ENCODE results near the gene SLMAP.

SLMAP gene

DNA sequence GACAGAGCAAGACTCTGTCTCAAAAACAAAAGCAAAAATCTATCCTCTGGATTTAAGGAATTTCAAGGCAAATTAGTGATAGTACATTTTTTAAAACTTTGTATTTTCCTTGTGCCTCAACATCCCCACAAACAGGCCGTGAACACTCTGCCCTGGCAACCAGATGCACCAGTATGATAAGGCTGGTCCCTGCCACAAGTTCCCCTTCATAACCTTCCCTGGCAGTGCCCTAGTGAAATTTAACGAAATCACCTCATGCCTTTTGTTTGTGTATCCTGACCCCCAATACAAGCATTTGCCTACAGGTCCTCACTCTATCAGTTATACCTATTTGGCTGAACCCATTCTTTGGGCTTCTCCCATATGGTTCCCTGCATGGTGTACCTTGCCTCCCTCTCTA is 144.7 kb downstream of the SLMAP start:
- H3K36me3 ChIP-seq (ENCODE audit: control insufficient read depth, low read depth, low read length), result peaks cover 9% of the 10 kb centered on the region
- H3K9ac ChIP-seq (ENCODE audit: low read length), result no peak overlapping the region
- no peaks in the 10 kb centered on the region for H3K4me1 ChIP-seq (ENCODE audit: control insufficient read depth, low read depth, low read length)
- no peak overlapping the region for H3K27ac ChIP-seq (ENCODE audit: low read length)
- H3K27me3 ChIP-seq (ENCODE audit: control insufficient read depth, insufficient read depth, low read length), result no peaks in the 10 kb centered on the region
- no peak overlapping the region for H3K4me3 ChIP-seq (ENCODE audit: low read length)
- no peaks in the 10 kb centered on the region for H3K9me3 ChIP-seq (ENCODE audit: control insufficient read depth, low read depth, low read length)

DNA sequence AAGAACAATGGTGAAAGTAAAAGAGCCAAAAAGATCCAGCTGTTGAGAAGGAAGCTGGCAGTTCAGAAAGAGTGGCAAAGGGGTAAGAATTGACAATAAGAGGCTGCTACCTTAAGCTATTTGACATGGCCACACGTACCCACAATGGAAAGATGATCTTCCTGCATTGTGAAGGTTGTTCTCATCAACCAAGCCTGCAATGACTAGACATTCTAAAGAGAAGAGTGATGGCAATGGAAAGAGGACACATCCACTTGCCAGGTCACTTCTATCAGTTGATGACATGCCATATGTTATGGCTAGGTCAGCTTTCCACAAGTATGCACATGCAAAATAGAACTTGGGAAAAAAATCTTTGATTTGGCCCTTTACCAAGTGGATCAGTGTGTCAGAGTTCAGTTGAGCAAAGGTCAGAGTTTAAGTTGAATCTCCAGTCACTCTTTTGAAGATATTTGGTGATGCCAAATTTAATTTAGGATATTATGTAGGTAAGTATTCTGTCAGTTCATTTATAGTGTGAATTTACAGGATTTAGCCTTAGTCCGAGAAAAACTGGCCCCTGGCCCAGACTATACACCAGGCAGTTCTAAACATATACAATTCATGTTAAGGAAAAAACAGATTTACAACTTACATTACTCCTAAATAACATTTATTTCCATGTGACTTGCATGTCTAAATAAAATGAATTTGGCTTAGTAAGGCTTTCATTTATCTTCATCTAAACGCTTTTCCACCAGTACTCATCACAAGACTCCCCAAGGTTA is 147.2 kb downstream of the SLMAP start:
- H3K27me3 ChIP-seq (ENCODE audit: control insufficient read depth, insufficient read depth, low read length), result no peaks in the 10 kb centered on the region
- H3K4me1 ChIP-seq (ENCODE audit: control insufficient read depth, low read depth, low read length), result no peaks in the 10 kb centered on the region
- no peak overlapping the region for H3K9ac ChIP-seq (ENCODE audit: low read length)
- H3K4me3 ChIP-seq (ENCODE audit: low read length), result no peak overlapping the region
- no peak overlapping the region for H3K27ac ChIP-seq (ENCODE audit: low read length)
- no peaks in the 10 kb centered on the region for H3K9me3 ChIP-seq (ENCODE audit: control insufficient read depth, low read depth, low read length)
- H3K36me3 ChIP-seq (ENCODE audit: control insufficient read depth, low read depth, low read length), result no peaks in the 10 kb centered on the region

DNA sequence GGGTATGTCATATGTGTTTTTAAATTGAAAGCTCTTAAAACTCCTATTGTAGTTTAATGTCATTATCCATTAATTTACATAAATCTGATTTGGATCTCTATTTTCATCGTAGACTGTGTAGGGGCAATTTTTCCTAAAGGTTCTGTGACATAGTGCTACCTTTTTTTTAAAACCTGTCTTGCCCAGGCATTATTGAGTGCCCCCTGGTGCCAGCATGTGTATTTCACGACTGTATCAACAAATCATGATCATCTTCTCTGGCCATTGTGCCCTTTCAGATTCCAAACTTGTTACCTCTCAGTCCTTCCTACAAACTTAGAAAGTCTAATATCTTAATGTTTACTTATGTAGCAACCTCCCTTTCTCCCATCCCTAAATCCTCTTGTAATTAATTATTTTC is 154.9 kb downstream of the SLMAP start:
- H3K27me3 ChIP-seq (ENCODE audit: control insufficient read depth, insufficient read depth, low read length), result no peaks in the 10 kb centered on the region
- no peak overlapping the region for H3K9ac ChIP-seq (ENCODE audit: low read length)
- H3K27ac ChIP-seq (ENCODE audit: low read length), result no peak overlapping the region
- no peak overlapping the region for H3K4me3 ChIP-seq (ENCODE audit: low read length)
- peaks cover 18% of the 10 kb centered on the region for H3K36me3 ChIP-seq (ENCODE audit: control insufficient read depth, low read depth, low read length)
- no peaks in the 10 kb centered on the region for H3K4me1 ChIP-seq (ENCODE audit: control insufficient read depth, low read depth, low read length)
- H3K9me3 ChIP-seq (ENCODE audit: control insufficient read depth, low read depth, low read length), result no peaks in the 10 kb centered on the region

DNA sequence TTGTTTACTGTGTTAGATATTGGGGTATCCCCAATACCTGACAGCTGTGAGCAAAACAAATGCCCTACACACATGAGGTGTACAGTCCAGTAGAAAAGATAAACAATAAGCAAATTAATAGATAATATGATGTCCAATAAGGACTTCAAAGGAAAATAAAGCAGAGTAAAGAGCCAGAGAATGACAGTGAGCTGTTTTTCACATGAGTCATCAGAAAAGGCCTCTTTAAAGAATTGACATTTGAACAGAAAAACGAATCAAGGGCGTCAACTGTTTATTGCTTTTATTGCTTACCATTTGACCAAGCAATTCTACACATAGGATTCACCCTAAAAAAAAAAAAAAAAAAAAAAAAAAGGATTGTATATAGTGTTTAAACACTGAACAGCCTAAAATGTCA is 155.5 kb downstream of the SLMAP start:
- Histone ChIP-seq H3K4me1 (ENCODE audit: control insufficient read depth, low read depth, low read length) (no peaks in the 10 kb centered on the region), H3K4me3 (ENCODE audit: low read length) (no peak overlapping the region), H3K9me3 (ENCODE audit: control insufficient read depth, low read depth, low read length) (no peaks in the 10 kb centered on the region), H3K9ac (ENCODE audit: low read length) (no peak overlapping the region), H3K27me3 (ENCODE audit: control insufficient read depth, insufficient read depth, low read length) (no peaks in the 10 kb centered on the region), H3K36me3 (ENCODE audit: control insufficient read depth, low read depth, low read length) (peaks cover 24% of the 10 kb centered on the region), H3K27ac (ENCODE audit: low read length) (no peak overlapping the region)

DNA sequence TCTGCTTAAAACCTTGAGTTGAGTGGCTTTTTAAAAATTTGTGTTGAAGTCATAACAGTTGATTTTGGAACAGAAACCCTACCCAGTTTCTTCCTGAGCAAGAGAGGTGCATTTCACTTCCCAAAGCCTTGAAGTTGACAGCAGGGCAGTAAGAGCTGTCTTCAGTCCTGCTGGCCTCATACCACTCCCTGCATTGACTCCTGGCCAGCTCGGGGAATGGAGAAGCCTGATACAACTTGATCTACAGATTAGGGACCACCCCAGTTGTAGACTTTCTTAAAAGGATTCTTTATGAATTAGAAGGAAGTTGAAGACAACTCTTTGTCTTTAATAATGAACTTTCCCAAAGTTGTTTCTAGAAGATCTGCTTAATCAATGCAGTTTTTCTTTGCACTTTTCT is 161.5 kb downstream of the SLMAP start:
- H3K36me3 ChIP-seq (ENCODE audit: control insufficient read depth, low read depth, low read length), result peaks cover 40% of the 10 kb centered on the region
- H3K4me3 ChIP-seq (ENCODE audit: low read length), result no peak overlapping the region
- no peaks in the 10 kb centered on the region for H3K4me1 ChIP-seq (ENCODE audit: control insufficient read depth, low read depth, low read length)

DNA sequence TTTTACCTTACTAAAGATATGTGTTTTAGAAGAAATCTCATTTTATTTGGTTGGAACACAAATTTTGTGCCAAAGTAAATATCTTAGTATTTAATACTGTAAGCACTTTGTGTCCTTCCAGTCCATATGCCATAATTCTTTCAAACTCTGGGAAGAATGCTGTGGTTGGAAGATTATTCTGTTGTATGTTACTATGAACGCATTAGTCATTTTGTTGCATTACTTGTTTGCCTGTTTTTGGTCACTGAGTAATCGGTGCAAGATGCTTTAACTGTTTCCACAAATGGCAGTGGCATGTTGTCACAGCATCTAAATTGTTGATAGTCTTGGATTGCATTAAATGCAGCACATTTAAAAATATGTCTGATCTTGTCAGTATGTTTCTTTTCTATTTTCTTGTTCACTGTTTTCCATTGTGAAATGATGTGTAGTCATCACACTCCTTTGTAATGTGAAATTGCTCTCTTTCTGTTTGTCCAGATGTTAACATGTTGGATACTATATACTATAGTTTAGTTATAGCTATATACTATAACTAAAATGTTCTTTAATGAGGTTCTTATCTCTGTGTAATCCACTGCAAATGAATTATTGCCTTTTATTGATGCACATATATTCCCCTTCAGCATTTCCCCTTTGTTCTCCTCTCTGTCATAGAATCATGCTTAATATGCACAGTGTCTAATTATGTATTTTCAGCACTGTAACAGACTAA is 162.2 kb downstream of the SLMAP start:
- no peaks in the 10 kb centered on the region for H3K27me3 ChIP-seq (ENCODE audit: control insufficient read depth, insufficient read depth, low read length)
- H3K9me3 ChIP-seq (ENCODE audit: control insufficient read depth, low read depth, low read length), result no peaks in the 10 kb centered on the region
- H3K4me1 ChIP-seq (ENCODE audit: control insufficient read depth, low read depth, low read length), result no peaks in the 10 kb centered on the region
- H3K4me3 ChIP-seq (ENCODE audit: low read length), result no peak overlapping the region
- H3K27ac ChIP-seq (ENCODE audit: low read length), result no peak overlapping the region
- no peak overlapping the region for H3K9ac ChIP-seq (ENCODE audit: low read length)
- H3K36me3 ChIP-seq (ENCODE audit: control insufficient read depth, low read depth, low read length), result peaks cover 40% of the 10 kb centered on the region

More for the DNA sequence above, 161.5 kb downstream of the SLMAP start:
- no peak overlapping the region for H3K9ac ChIP-seq (ENCODE audit: low read length)
- no peaks in the 10 kb centered on the region for H3K27me3 ChIP-seq (ENCODE audit: control insufficient read depth, insufficient read depth, low read length)
- no peaks in the 10 kb centered on the region for H3K9me3 ChIP-seq (ENCODE audit: control insufficient read depth, low read depth, low read length)
- no peak overlapping the region for H3K27ac ChIP-seq (ENCODE audit: low read length)

DNA sequence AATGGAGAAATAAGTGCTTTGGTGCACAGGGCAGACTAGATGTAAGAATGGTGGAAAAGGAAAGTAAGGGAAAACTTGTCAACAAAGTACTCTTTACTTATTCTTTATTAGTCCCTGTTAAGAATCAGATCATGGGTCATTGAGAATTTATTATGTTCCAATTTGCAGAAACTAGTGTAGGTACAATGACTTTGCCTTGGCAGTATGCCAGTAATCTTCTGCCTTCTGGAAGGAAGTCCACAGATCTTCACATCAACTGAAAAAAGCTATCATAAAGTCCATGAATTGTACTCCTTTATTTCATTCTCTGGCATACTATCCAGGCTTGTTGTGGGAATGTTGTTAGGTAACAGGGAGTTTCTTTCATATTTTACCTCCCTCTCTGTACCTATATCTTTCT is 163.9 kb downstream of the SLMAP start:
- no peaks in the 10 kb centered on the region for H3K9me3 ChIP-seq (ENCODE audit: control insufficient read depth, low read depth, low read length)
- no peak overlapping the region for H3K4me3 ChIP-seq (ENCODE audit: low read length)
- peaks cover 33% of the 10 kb centered on the region for H3K36me3 ChIP-seq (ENCODE audit: control insufficient read depth, low read depth, low read length)
- H3K9ac ChIP-seq (ENCODE audit: low read length), result no peak overlapping the region
- no peak overlapping the region for H3K27ac ChIP-seq (ENCODE audit: low read length)
- no peaks in the 10 kb centered on the region for H3K27me3 ChIP-seq (ENCODE audit: control insufficient read depth, insufficient read depth, low read length)
- H3K4me1 ChIP-seq (ENCODE audit: control insufficient read depth, low read depth, low read length), result no peaks in the 10 kb centered on the region

DNA sequence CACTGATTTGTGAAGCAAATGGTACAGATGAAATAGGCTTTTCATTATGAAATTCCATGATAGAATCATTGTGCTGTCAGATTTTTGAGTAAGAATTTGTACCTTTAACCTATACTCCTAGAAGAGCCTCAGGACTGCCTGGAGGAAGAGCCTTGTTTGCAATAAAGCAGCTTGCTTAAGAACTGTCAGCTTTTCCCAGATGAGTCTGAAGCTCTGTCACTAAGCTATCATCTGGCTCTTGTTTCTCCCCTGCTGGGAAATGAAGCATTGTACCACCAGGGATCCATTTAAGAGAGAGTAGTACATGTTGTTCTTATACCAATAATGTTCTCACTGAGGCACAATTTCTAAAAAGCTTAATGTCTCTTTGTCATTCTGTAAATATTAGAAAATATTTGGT is 167.0 kb downstream of the SLMAP start:
- Histone ChIP-seq H3K9ac (ENCODE audit: low read length) (no peak overlapping the region), H3K27me3 (ENCODE audit: control insufficient read depth, insufficient read depth, low read length) (no peaks in the 10 kb centered on the region), H3K4me3 (ENCODE audit: low read length) (no peak overlapping the region), H3K27ac (ENCODE audit: low read length) (no peak overlapping the region), H3K4me1 (ENCODE audit: control insufficient read depth, low read depth, low read length) (no peaks in the 10 kb centered on the region), H3K9me3 (ENCODE audit: control insufficient read depth, low read depth, low read length) (no peaks in the 10 kb centered on the region), H3K36me3 (ENCODE audit: control insufficient read depth, low read depth, low read length) (peaks cover 9% of the 10 kb centered on the region)

DNA sequence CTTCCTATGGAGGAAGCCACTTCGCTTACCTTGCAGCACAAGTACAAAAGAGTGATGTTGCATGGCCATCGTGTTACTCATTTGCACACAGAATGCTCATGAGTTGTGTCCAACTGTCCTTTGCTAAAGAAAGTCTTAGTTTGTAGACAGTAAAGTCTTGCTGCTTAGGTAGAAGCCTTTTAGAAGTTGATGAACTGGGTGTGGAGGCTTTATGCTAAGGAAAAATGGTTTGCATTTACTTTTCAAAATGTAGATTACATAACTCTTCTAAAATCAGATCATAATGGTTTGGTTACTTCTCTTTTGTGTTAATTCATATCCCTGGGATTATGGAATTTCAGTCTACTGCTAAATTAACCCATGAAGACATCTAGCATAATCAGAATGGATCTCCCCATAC is 167.6 kb downstream of the SLMAP start:
- Histone ChIP-seq H3K27me3 (ENCODE audit: control insufficient read depth, insufficient read depth, low read length) (no peaks in the 10 kb centered on the region), H3K9me3 (ENCODE audit: control insufficient read depth, low read depth, low read length) (no peaks in the 10 kb centered on the region), H3K9ac (ENCODE audit: low read length) (no peak overlapping the region), H3K4me3 (ENCODE audit: low read length) (no peak overlapping the region), H3K27ac (ENCODE audit: low read length) (no peak overlapping the region), H3K4me1 (ENCODE audit: control insufficient read depth, low read depth, low read length) (no peaks in the 10 kb centered on the region), H3K36me3 (ENCODE audit: control insufficient read depth, low read depth, low read length) (peaks cover 6% of the 10 kb centered on the region)

DNA sequence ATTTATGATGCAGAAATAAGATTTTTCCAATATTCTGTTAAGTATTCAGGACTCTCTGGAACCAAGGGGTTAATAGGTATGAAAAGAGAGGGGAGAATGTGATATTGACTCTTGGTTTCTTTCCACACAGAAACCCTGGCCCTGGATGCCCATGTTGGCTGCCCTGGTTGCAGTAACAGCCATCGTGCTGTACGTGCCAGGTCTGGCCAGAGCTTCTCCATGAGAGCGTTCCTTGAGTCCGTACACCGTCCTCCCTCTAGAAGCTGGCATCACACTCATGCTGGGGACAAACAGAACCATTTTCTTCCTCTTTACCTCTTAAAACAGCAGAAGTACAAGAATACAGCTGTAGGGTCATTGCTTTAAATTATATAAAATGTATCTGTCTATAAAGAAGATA is 171.1 kb downstream of the SLMAP start:
- Histone ChIP-seq H3K27me3 (ENCODE audit: control insufficient read depth, insufficient read depth, low read length) (no peaks in the 10 kb centered on the region), H3K4me1 (ENCODE audit: control insufficient read depth, low read depth, low read length) (no peaks in the 10 kb centered on the region), H3K4me3 (ENCODE audit: low read length) (no peak overlapping the region), H3K9me3 (ENCODE audit: control insufficient read depth, low read depth, low read length) (no peaks in the 10 kb centered on the region), H3K36me3 (ENCODE audit: control insufficient read depth, low read depth, low read length) (no peaks in the 10 kb centered on the region), H3K9ac (ENCODE audit: low read length) (no peak overlapping the region), H3K27ac (ENCODE audit: low read length) (no peak overlapping the region)

DNA sequence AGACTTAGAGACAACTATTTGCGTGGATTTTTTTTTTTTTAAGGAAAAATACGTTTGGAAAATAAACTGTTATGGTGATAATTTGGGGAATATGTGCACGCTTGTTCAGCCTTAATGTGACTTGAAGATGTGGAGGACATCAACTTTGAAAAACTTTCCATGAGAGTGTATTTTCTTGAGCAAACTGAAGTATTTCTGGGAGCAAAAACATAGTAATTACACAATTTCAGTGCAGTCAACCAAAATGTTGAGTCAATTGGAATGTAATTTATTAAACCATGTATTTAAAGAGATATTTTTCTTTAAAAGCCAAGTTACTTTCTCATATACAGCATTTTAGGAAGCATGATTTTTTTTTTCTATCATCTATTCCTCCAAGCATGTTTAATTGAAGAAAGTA is 171.8 kb downstream of the SLMAP start:
- Histone ChIP-seq H3K27me3 (ENCODE audit: control insufficient read depth, insufficient read depth, low read length) (no peaks in the 10 kb centered on the region), H3K4me3 (ENCODE audit: low read length) (no peak overlapping the region), H3K4me1 (ENCODE audit: control insufficient read depth, low read depth, low read length) (no peaks in the 10 kb centered on the region), H3K27ac (ENCODE audit: low read length) (no peak overlapping the region), H3K9me3 (ENCODE audit: control insufficient read depth, low read depth, low read length) (no peaks in the 10 kb centered on the region), H3K9ac (ENCODE audit: low read length) (no peak overlapping the region), H3K36me3 (ENCODE audit: control insufficient read depth, low read depth, low read length) (no peaks in the 10 kb centered on the region)

DNA sequence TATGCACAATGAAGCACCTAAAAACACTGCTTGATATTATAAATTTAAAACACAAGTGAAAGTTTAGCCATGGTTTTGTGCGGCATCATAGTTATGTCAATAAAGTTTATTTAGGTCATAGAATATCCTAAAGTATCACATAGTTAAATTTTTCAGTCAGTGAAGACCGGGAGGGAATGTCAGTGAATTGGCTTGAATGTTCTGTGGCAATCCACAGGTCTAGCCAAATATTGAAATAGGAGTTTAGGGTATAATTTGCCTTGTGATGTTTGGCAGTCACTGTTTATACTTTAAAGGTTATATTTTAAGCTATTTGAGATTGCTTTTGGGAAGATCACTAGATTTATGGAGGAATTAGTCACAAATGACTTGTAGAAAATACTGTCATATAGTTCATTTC is 172.4 kb downstream of the SLMAP start:
- Histone ChIP-seq H3K27me3 (ENCODE audit: control insufficient read depth, insufficient read depth, low read length) (no peaks in the 10 kb centered on the region), H3K27ac (ENCODE audit: low read length) (no peak overlapping the region), H3K9me3 (ENCODE audit: control insufficient read depth, low read depth, low read length) (no peaks in the 10 kb centered on the region), H3K9ac (ENCODE audit: low read length) (no peak overlapping the region), H3K36me3 (ENCODE audit: control insufficient read depth, low read depth, low read length) (no peaks in the 10 kb centered on the region), H3K4me1 (ENCODE audit: control insufficient read depth, low read depth, low read length) (no peaks in the 10 kb centered on the region), H3K4me3 (ENCODE audit: low read length) (no peak overlapping the region)

All from iPS-18a (cell line).